ENCODE measurements around the gene PDCD4.

Gene PDCD4

GRCh38 chr10:110842326-110842904 is 29.3 kb upstream of the PDCD4 start:
- no peak for DNase-seq (ENCODE audit: low read depth)

GRCh38 chr10:110843031-110843430 is 28.7 kb upstream of the PDCD4 start:
- DNase-seq (ENCODE audit: low read depth) = no peak

GRCh38 chr10:110843796-110844616 is 27.7 kb upstream of the PDCD4 start:
- DNase-seq (ENCODE audit: low read depth) = no peak

- no peak for DNase-seq (ENCODE audit: low read depth)
Observed at GRCh38 chr10:110844617-110844881, 27.2 kb upstream of the PDCD4 start.

- no peak for DNase-seq (ENCODE audit: low read depth)
Observed at GRCh38 chr10:110845192-110845755, 26.5 kb upstream of the PDCD4 start.

- DNase-seq (ENCODE audit: low read depth) = no peak
Observed at GRCh38 chr10:110845756-110846620, 25.7 kb upstream of the PDCD4 start.

GRCh38 chr10:110847374-110847773 is 24.4 kb upstream of the PDCD4 start:
- no peak for DNase-seq (ENCODE audit: low read depth)

- DNase-seq (ENCODE audit: low read depth) = no peak
Observed at GRCh38 chr10:110848106-110848505, 23.6 kb upstream of the PDCD4 start.

GRCh38 chr10:110850099-110850498 is 21.6 kb upstream of the PDCD4 start:
- DNase-seq (ENCODE audit: low read depth) = no peak

- DNase-seq (ENCODE audit: low read depth) = peak; percentile 25
Observed at GRCh38 chr10:110851020-110851612, 20.6 kb upstream of the PDCD4 start.

GRCh38 chr10:110852255-110852896 is 19.4 kb upstream of the PDCD4 start:
- DNase-seq (ENCODE audit: low read depth) = no peak

GRCh38 chr10:110852947-110853346 is 18.8 kb upstream of the PDCD4 start:
- DNase-seq (ENCODE audit: low read depth) = no peak

- no peak for DNase-seq (ENCODE audit: low read depth)
Observed at GRCh38 chr10:110853921-110854605, 17.7 kb upstream of the PDCD4 start.

- DNase-seq (ENCODE audit: low read depth) = no peak
Observed at GRCh38 chr10:110857265-110858171, 14.2 kb upstream of the PDCD4 start.

GRCh38 chr10:110858297-110858934 is 13.3 kb upstream of the PDCD4 start:
- DNase-seq (ENCODE audit: low read depth) = no peak

GRCh38 chr10:110859206-110859972 is 12.3 kb upstream of the PDCD4 start:
- no peak for DNase-seq (ENCODE audit: low read depth)

GRCh38 chr10:110859973-110860376 is 11.8 kb upstream of the PDCD4 start:
- peak; percentile 93 for DNase-seq (ENCODE audit: low read depth)

- DNase-seq (ENCODE audit: low read depth) = no peak
Observed at GRCh38 chr10:110860576-110861241, 11.0 kb upstream of the PDCD4 start.
